ENCODE results near the gene AGPAT1.

The AGPAT1 gene

DNA sequence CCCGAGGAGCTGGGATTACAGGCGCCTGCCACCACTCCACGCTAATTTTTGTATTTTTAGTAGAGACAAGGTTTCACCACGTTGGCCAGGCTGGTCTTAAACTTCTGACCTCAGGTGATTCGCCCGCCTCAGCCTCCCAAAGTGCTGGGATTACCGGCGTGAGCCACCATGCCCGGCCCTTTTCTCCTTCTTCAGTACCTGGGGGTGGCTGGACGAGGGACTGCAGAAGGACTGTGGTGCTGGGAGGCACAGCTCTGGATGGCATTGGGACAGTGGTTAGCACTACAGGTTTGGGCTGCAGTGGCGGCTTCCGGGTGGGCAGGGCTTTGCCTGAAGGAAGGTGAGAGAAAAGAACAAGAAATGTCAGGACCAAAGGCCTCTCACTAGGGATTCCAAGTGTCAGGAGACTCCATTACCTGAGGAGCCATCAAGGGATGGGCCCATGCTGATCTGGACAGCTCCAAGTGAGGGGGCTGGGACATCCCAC, 55.3 kb downstream of the AGPAT1 start:
- no peak for DNase-seq (ENCODE audit: low read depth)
- TF ChIP-seq, protein P1, sequence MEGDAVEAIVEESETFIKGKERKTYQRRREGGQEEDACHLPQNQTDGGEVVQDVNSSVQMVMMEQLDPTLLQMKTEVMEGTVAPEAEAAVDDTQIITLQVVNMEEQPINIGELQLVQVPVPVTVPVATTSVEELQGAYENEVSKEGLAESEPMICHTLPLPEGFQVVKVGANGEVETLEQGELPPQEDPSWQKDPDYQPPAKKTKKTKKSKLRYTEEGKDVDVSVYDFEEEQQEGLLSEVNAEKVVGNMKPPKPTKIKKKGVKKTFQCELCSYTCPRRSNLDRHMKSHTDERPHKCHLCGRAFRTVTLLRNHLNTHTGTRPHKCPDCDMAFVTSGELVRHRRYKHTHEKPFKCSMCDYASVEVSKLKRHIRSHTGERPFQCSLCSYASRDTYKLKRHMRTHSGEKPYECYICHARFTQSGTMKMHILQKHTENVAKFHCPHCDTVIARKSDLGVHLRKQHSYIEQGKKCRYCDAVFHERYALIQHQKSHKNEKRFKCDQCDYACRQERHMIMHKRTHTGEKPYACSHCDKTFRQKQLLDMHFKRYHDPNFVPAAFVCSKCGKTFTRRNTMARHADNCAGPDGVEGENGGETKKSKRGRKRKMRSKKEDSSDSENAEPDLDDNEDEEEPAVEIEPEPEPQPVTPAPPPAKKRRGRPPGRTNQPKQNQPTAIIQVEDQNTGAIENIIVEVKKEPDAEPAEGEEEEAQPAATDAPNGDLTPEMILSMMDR (IDR thresholded peaks at IDR 0.05; ENCODE audit: control insufficient read depth, extremely low read depth, insufficient read depth), result no peak
- no peak overlapping the region for H3K4me3 ChIP-seq (ENCODE audit: low read depth, low read length)

DNA sequence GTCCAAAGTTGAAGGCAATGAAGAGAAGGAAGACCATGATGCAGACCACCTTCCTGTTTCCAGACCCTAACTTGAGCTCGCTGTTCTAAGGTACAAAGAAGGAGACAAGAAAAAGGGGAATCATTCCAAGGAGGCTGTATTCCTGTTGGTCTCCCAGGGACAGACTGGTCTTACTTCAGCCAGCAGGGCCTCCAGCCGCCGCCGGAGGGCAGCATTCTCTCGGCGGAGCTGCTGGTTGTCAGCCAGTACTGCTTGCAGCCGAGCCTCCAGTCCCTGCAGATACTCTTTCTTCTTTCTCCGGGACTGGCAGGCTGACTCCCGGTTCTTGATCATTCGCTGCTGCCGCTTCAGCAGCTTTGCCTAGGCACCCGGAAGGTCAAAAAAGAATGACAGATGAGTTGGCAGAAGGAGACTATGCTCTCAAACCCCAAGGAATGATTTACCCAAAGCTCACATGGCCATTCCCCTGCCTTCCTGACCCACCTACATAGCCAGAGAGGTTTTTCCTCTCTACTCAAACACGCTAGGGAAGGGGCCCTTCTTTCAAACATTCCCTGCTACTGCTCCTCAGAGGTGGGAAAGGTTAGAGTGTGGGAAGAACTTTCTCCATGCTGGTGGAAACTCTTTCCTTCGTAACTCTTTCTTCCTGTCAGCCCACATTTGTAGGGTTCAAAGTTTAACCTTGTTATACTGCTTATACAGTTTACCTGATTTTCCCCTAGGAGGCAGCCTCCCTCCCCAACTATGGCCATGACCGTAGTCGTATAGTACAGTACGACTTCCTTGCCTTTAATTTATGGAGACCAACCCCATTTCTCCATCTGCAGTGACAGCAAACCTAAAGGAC, 56.9 kb downstream of the AGPAT1 start:
- H3K4me3 ChIP-seq (ENCODE audit: low read depth, low read length), result no peak overlapping the region
- DNase-seq (ENCODE audit: low read depth), result peak; percentile 44
- TF ChIP-seq, protein P1 (IDR thresholded peaks at IDR 0.05; ENCODE audit: control insufficient read depth, extremely low read depth, insufficient read depth), result peak; percentile 91
